ENCODE measurements around the gene RPL22. TPM values are rescaled to one million over a fixed set of nuclear protein-coding genes. Genes with fewer than 3 reads are reported as not detected.
"Not testable (repeated sequence)": the region's sequence is repeated elsewhere in the genome, so short reads cannot be mapped to it uniquely, and the experiment has no call there.

Gene RPL22
- total RNA-seq, 4 donors from 2014 or later = 56.5 to 170 (median 106) TPM

GRCh38 chr1:6222636-6223035 lies 23.2 kb upstream of the RPL22 start:
- peak overlapping the region in 1 of 4 donors; percentile 37 for H3K27ac ChIP-seq
- in situ Hi-C loops (cut with MboI; ENCODE audit: low pct_ligation_motif_present in 1 of 4, low pct_unique_long_range_greater_than_20kb in 1 of 4, low sequenced_read_pairs in 3 of 4) = no loop called here

GRCh38 chr1:6221210-6221784 lies 21.9 kb upstream of the RPL22 start:
- WGBS, 2 donors (ENCODE audit: low coverage in 1 of 2) = 93 to 95% methylated on average over 4 to 12 of the region's 12 CpGs
- Histone ChIP-seq H3K4me1 (peaks cover 0 to 5% (median 0%) of the 10 kb centered on the region in 4 donors), H3K9me3 (no peaks in the 10 kb centered on the region), H3K4me3 (no peak overlapping the region), H3K36me3 (peaks cover 0 to 22% (median 8%) of the 10 kb centered on the region in 4 donors), H3K27ac (no peak overlapping the region), H3K27me3 (no peaks in the 10 kb centered on the region)
- no peak for TF ChIP-seq CTCF (IDR thresholded peaks at IDR 0.05)
- TF ChIP-seq POLR2A (IDR thresholded peaks at IDR 0.05) = no peak
- TF ChIP-seq EP300 (IDR thresholded peaks at IDR 0.05; ENCODE audit: low read depth) = no peak
- no peak for TF ChIP-seq POLR2AphosphoS5 (IDR thresholded peaks at IDR 0.05)
- no peak for DNase-seq
- in situ Hi-C loops (cut with MboI; ENCODE audit: low pct_ligation_motif_present in 1 of 4, low pct_unique_long_range_greater_than_20kb in 1 of 4, low sequenced_read_pairs in 3 of 4) = no loop called here
- intact Hi-C loops (cut with DNase I; ENCODE audit: low total_unique reads) = no loop called here

More at GRCh38 chr1:6222636-6223035, 23.2 kb upstream of the RPL22 start:
- Histone ChIP-seq H3K9me3 (no peaks in the 10 kb centered on the region), H3K27me3 (no peaks in the 10 kb centered on the region), H3K36me3 (peaks cover 0 to 28% (median 10%) of the 10 kb centered on the region in 4 donors), H3K4me3 (no peak overlapping the region), H3K4me1 (peaks cover 0 to 5% (median 0%) of the 10 kb centered on the region in 4 donors)
- no peak for TF ChIP-seq EP300 (IDR thresholded peaks at IDR 0.05; ENCODE audit: low read depth)
- no peak for TF ChIP-seq POLR2A (IDR thresholded peaks at IDR 0.05)
- no peak for TF ChIP-seq CTCF (IDR thresholded peaks at IDR 0.05)
- TF ChIP-seq POLR2AphosphoS5 (IDR thresholded peaks at IDR 0.05) = no peak
- intact Hi-C loops (cut with DNase I; ENCODE audit: low total_unique reads) = no loop called here
- WGBS, 2 donors (ENCODE audit: low coverage in 1 of 2) = 50% methylated on average over 6 of the region's 6 CpGs; no CpG with 5 or more reads in 1 of the 2 donors
- peak; percentile 39 for DNase-seq

GRCh38 chr1:6220236-6220635 lies 20.8 kb upstream of the RPL22 start:
- H3K4me3 ChIP-seq = no peak overlapping the region
- no peak for DNase-seq
- in situ Hi-C loops (cut with MboI; ENCODE audit: low pct_ligation_motif_present in 1 of 4, low pct_unique_long_range_greater_than_20kb in 1 of 4, low sequenced_read_pairs in 3 of 4) = no loop called here
- intact Hi-C loops (cut with DNase I; ENCODE audit: low total_unique reads) = no loop called here
- H3K4me1 ChIP-seq = peaks cover 0 to 5% (median 0%) of the 10 kb centered on the region in 4 donors
- TF ChIP-seq POLR2A (IDR thresholded peaks at IDR 0.05) (no peak), CTCF (IDR thresholded peaks at IDR 0.05) (no peak), EP300 (IDR thresholded peaks at IDR 0.05; ENCODE audit: low read depth) (no peak), POLR2AphosphoS5 (IDR thresholded peaks at IDR 0.05) (no peak)
- H3K36me3 ChIP-seq = peaks cover 0 to 18% (median 8%) of the 10 kb centered on the region in 4 donors
- no peaks in the 10 kb centered on the region for H3K27me3 ChIP-seq
- no peaks in the 10 kb centered on the region for H3K9me3 ChIP-seq
- no peak overlapping the region for H3K27ac ChIP-seq
- WGBS, 2 donors (ENCODE audit: low coverage in 1 of 2) = 94% methylated on average over 8 of the region's 8 CpGs; no CpG with 5 or more reads in 1 of the 2 donors

- in situ Hi-C loops (cut with MboI; ENCODE audit: low pct_ligation_motif_present in 1 of 4, low pct_unique_long_range_greater_than_20kb in 1 of 4, low sequenced_read_pairs in 3 of 4); H3K27ac ChIP-seq; H3K9me3 ChIP-seq; H3K27me3 ChIP-seq; H3K4me3 ChIP-seq; intact Hi-C loops (cut with DNase I; ENCODE audit: low total_unique reads); DNase-seq; H3K4me1 ChIP-seq: not testable (repeated sequence)
- peaks cover 0 to 12% (median 6%) of the 10 kb centered on the region in 4 donors for H3K36me3 ChIP-seq
- WGBS, 2 donors (ENCODE audit: low coverage in 1 of 2) = 73 to 90% methylated on average over 5 to 11 of the region's 11 CpGs
Measured at GRCh38 chr1:6219641-6220040, 20.2 kb upstream of the RPL22 start.

Data from transverse colon (tissue), 4 donors.